Measurements from ENCODE around the gene C18orf63. TPM values are rescaled to one million over a fixed set of nuclear protein-coding genes. Genes with fewer than 3 reads are reported as not detected.

C18orf63 gene
- total and polyA plus RNA-seq, 2 of the 4 experiments (the other 2 are of a cell fraction) = not detected

GRCh38 chr18:74281011-74281979, 34.3 kb upstream of the C18orf63 start:
- peaks cover 10% of the 10 kb centered on the region for H3K9me1 ChIP-seq (ENCODE audit: insufficient read depth, low read length)
- no peaks in the 10 kb centered on the region for H3K27me3 ChIP-seq (ENCODE audit: control insufficient read depth, insufficient read depth, low read length)
- no peak overlapping the region for H2BK20ac ChIP-seq (ENCODE audit: low read depth, low read length)
- ChIA-PET CTCF (no interaction called here), POLR2A (ENCODE audit: unreplicated experiment) (no interaction called here)
- no peak overlapping the region for H3K14ac ChIP-seq (replicated peaks; ENCODE audit: low read depth, low read length)
- no peak overlapping the region for H2BK15ac ChIP-seq (ENCODE audit: low read depth, low read length)
- H3K36me3 ChIP-seq (ENCODE audit: control insufficient read depth, insufficient read depth, low read length) = no peaks in the 10 kb centered on the region
- ATAC-seq (ENCODE audit: low read depth) = no peak
- no peak overlapping the region for H3K23ac ChIP-seq (ENCODE audit: low read depth, low read length)
- H2BK5ac ChIP-seq (ENCODE audit: low read depth, low read length, poor library complexity, severe bottlenecking) = no peak overlapping the region
- no peak overlapping the region for H2AK9ac ChIP-seq (replicated peaks; ENCODE audit: low read depth, low read length, poor library complexity)
- H4K91ac ChIP-seq (ENCODE audit: insufficient read depth, low read depth, low read length) = no peak overlapping the region
- H3K18ac ChIP-seq (ENCODE audit: low read depth, low read length) = no peak overlapping the region
- no peak overlapping the region for H3K4me3 ChIP-seq (ENCODE audit: insufficient read depth, low read depth, low read length)
- H4K5ac ChIP-seq (ENCODE audit: low read depth, low read length) = no peak overlapping the region
- H3K4me1 ChIP-seq (ENCODE audit: control insufficient read depth, insufficient read depth, low read length) = peaks cover 9% of the 10 kb centered on the region
- H4K20me1 ChIP-seq (ENCODE audit: insufficient read depth, low read length) = peaks cover 6% of the 10 kb centered on the region; the same call in 1 of the 2 replicates
- H3K56ac ChIP-seq (ENCODE audit: extremely low read depth, insufficient read depth, low read length) = no peak overlapping the region
- dilution Hi-C loops (cut with HindIII; ENCODE audit: low sequenced_read_pairs, unreplicated experiment) (no loop called here), intact Hi-C loops (cut with micrococcal nuclease) (no loop called here), in situ Hi-C loops (cut with MboI; ENCODE audit: low sequenced_read_pairs) (no loop called here)
- no TSS peak for BruUV-seq (replicated peaks)
- no peaks in the 10 kb centered on the region for H3K9me3 ChIP-seq (ENCODE audit: control insufficient read depth, insufficient read depth, low read length)
- no peak overlapping the region for H2BK120ac ChIP-seq (ENCODE audit: low read depth, low read length)
- no peak overlapping the region for H2AFZ ChIP-seq (replicated peaks; ENCODE audit: low read length, poor library complexity)
- H2AK5ac ChIP-seq (ENCODE audit: low read depth, low read length) = no peak overlapping the region
- WGBS, 2 experiments (ENCODE audit: extremely low coverage in 2 of 2, insufficient read length in 1 of 2) = 63% methylated on average over 2 of the region's 4 CpGs; no CpG with 5 or more reads in 1 of the 2 experiments
- DNase-seq = no peak
- no peak overlapping the region for H3K27ac ChIP-seq (ENCODE audit: insufficient read depth, low read length)
- no peak overlapping the region for H3K4ac ChIP-seq (ENCODE audit: low read depth, low read length)
- no peak overlapping the region for H4K8ac ChIP-seq (ENCODE audit: low read depth in 2 of 2, low read length in 2 of 2)
- no peak overlapping the region for H3K9ac ChIP-seq (ENCODE audit: low read depth, low read length)
- H3K79me1 ChIP-seq (ENCODE audit: low read depth in 1 of 2, low read length in 2 of 2) = peaks cover 10 to 55% of the 10 kb centered on the region in 2 experiments
- no peak overlapping the region for H3K4me2 ChIP-seq (ENCODE audit: low read depth, low read length)
- no peak for TF ChIP-seq CEBPB (IDR thresholded peaks at IDR 0.05; ENCODE audit: low read depth, low read length)
- TF ChIP-seq RCOR1 (IDR thresholded peaks at IDR 0.05; ENCODE audit: insufficient replicate concordance, low read length) = no peak
- TF ChIP-seq MAFK (IDR thresholded peaks at IDR 0.05; ENCODE audit: low read depth, low read length) = no peak
- no peak for TF ChIP-seq NFE2L2 (IDR thresholded peaks at IDR 0.05; ENCODE audit: low read depth, low read length)
- TF ChIP-seq CTCF (conservative IDR thresholded peaks at IDR 0.05; ENCODE audit: low read depth, low read length) = no peak
- TF ChIP-seq CHD1 (IDR thresholded peaks at IDR 0.05; ENCODE audit: low read depth, low read length) = no peak
- no peak for TF ChIP-seq BHLHE40 (IDR thresholded peaks at IDR 0.05; ENCODE audit: low read depth, low read length)
- no peak for TF ChIP-seq RAD21 (IDR thresholded peaks at IDR 0.05; ENCODE audit: low read length)
- no peak for TF ChIP-seq SMC3 (IDR thresholded peaks at IDR 0.05; ENCODE audit: low read depth, low read length)
- no peak for TF ChIP-seq ELK1 (IDR thresholded peaks at IDR 0.05; ENCODE audit: borderline replicate concordance, low read depth, low read length)
- TF ChIP-seq FOS (IDR thresholded peaks at IDR 0.05; ENCODE audit: low read depth, low read length) = no peak
- no peak for TF ChIP-seq MXI1 (IDR thresholded peaks at IDR 0.05; ENCODE audit: borderline replicate concordance, low read depth, low read length)
- TF ChIP-seq POLR2A (IDR thresholded peaks at IDR 0.05; ENCODE audit: low read depth, low read length) = no peak
- TF ChIP-seq RFX5 (IDR thresholded peaks at IDR 0.05; ENCODE audit: low read depth, low read length) = no peak
- TF ChIP-seq MAZ (IDR thresholded peaks at IDR 0.05; ENCODE audit: borderline replicate concordance, low read depth, low read length) = no peak

All from IMR-90 (cell line).